Spleen (tissue), 11 donors: ENCODE measurements around the gene EHBP1. TPM values are rescaled to one million over a fixed set of nuclear protein-coding genes. Genes with fewer than 3 reads are reported as not detected.

Source experiments
- DNase-seq: peaks from one replicate; pipeline ENCODE4 v3.0.0-alpha.2; 2020
- H3K27ac ChIP-seq, 8 donors: fragments of 200-600 bp; sonication (generic) in 7 of 8; 1 replicate in 4 of 8; 2 replicates in 4 of 8; pipeline versions ENCODE4 v1.5.0 to v1.8.0; 2016 to 2021; ENCODE audit warnings: inconsistent platforms in 4 of 8, mild to moderate bottlenecking in 4 of 8, moderate library complexity in 1 of 8
- H3K27me3 ChIP-seq, 7 donors: fragments of 200-600 bp; sonication (generic) in 6 of 7; replicated peaks in 1 of 7; 1 replicate in 4 of 7; 2 replicates in 3 of 7; pipeline versions ENCODE4 v1.5.0 to v1.8.0; 2016 to 2021; ENCODE audit warnings: inconsistent platforms in 3 of 7, mild to moderate bottlenecking in 1 of 7
- H3K36me3 ChIP-seq, 6 donors: fragments of 200-600 bp; sonication (generic) in 5 of 6; 1 replicate in 4 of 6; 2 replicates in 2 of 6; pipeline versions ENCODE4 v1.5.0 to v1.8.0; 2016 to 2021; ENCODE audit warnings: inconsistent platforms in 2 of 6
- H3K4me1 ChIP-seq, 6 donors: fragments of 200-600 bp; sonication (generic) in 5 of 6; 1 replicate in 3 of 6; 2 replicates in 3 of 6; pipeline versions ENCODE4 v1.5.0 to v1.8.0; 2016 to 2021; ENCODE audit warnings: inconsistent platforms in 3 of 6
- H3K4me3 ChIP-seq, 8 donors: fragments of 200-600 bp; sonication (generic) in 7 of 8; 1 replicate in 4 of 8; 2 replicates in 4 of 8; pipeline versions ENCODE4 v1.5.0 to v1.8.0; 2016 to 2021; ENCODE audit warnings: inconsistent platforms in 4 of 8, mild to moderate bottlenecking in 4 of 8, moderate library complexity in 2 of 8
- H3K9me3 ChIP-seq, 8 donors: fragments of 200-600 bp; sonication (generic) in 7 of 8; 1 replicate in 4 of 8; 2 replicates in 4 of 8; pipeline versions ENCODE4 v1.5.0 to v1.8.0; 2016 to 2021; ENCODE audit warnings: inconsistent platforms in 4 of 8
- CTCF ChIP-seq, 11 experiments: fragments of 200-600 bp in 7 of 11; fragments of 450-650 bp in 4 of 11; sonication (generic) in 4 of 11; IDR thresholded peaks in 8 of 11; conservative IDR thresholded peaks in 3 of 11; 1 replicate in 7 of 11; 2 replicates in 4 of 11; pipeline versions ENCODE4 v1.4.0 to v1.8.0; 2016 to 2021; ENCODE audit warnings: antibody characterized with exemption in 11 of 11, inconsistent platforms in 4 of 11, mild to moderate bottlenecking in 1 of 11
- POLR2A ChIP-seq, 3 donors: fragments of 450-650 bp; IDR thresholded peaks; one replicate each; pipeline ENCODE4 v1.5.1; 2017; ENCODE audit warnings: antibody characterized with exemption in 3 of 3, mild to moderate bottlenecking in 1 of 3
- POLR2AphosphoS5 ChIP-seq, 3 donors: sonication (generic); formaldehyde crosslinking; IDR thresholded peaks; one replicate each; pipeline ENCODE4 v1.5.1; 2017; ENCODE audit warnings: antibody characterized with exemption in 3 of 3
- WGBS, 5 donors: extraction: QIAGEN DNeasy Blood & Tissue Kit in 3 of 5; methylation state at CpG; one replicate each; pipeline versions ENCODE4 v1.1.5 to v1.1.7; 2013 to 2018; 5-methylcytosine and 5-hydroxymethylcytosine counted together
- intact Hi-C: fragments of 100-400 bp; cut with DNase I; formaldehyde crosslinking; loops from one replicate; pipeline ENCODE4 v1.15.0; 2023; ENCODE audit warnings: low total_unique reads
- polyA plus RNA-seq, 3 donors: library from polyadenylated mRNA; stranded (reverse); fragments of 200-250 nt; gene quantifications; one replicate each; pipeline ENCODE4 v1.2.1, GENCODE V29; 2013
- total RNA-seq, 7 donors: library from RNA; depleted of rRNA in 3 of 7; stranded (reverse); fragments of >200 nt in 3 of 7; fragmentation: NEBNext Ultra II Directional in 4 of 7; extraction: Animal tissue kit (Norgen Biotek cat#: 25700) in 4 of 7; gene quantifications; one replicate each; pipeline versions ENCODE4 v1.1.0 to v1.2.1, GENCODE V29; 2016 to 2021
- donor health status: healthy with polysubstance abuse.
- donor health status: DM: no; HTN: no; CAD: no; lungs with moderate emphysema.
- donor health status: DM: no; HTN: no; CAD: no.
- donor health status: Bipolar disorder and iron deficiency.
- donor health status: healthy.
- donor health status: DM: no; HTN: no; CAD: no.
- donor health status: DM: yes; HTN: yes; CAD: no.

The EHBP1 gene
- total and polyA plus RNA-seq, 10 donors = 5.0 to 44.2 (median 31.7) TPM

- Histone ChIP-seq H3K27me3 (no peaks in the 10 kb centered on the region), H3K27ac (no peak overlapping the region), H3K36me3 (no peaks in the 10 kb centered on the region), H3K4me1 (no peaks in the 10 kb centered on the region), H3K9me3 (no peaks in the 10 kb centered on the region), H3K4me3 (no peak overlapping the region)
- 93 to 99% (median 96%) methylated on average over 2 of the region's 2 CpGs for WGBS, 5 donors
- DNase-seq = no peak
- TF ChIP-seq POLR2A (IDR thresholded peaks at IDR 0.05) (no peak), POLR2AphosphoS5 (IDR thresholded peaks at IDR 0.05) (no peak), CTCF (IDR thresholded peaks at IDR 0.05 in 8 of 11, conservative IDR thresholded peaks at IDR 0.05 in 3 of 11) (no peak)
- intact Hi-C loops = loop anchor here (10.0 kb wide), 1 partner anchor 846 kb away; no protein-coding TSS in a partner anchor
Observed at GRCh38 chr2:62760555-62760954, 55.0 kb downstream of the EHBP1 start.

- DNase-seq = no peak
- Histone ChIP-seq H3K9me3 (peaks cover 0 to 4% (median 0%) of the 10 kb centered on the region in 8 donors), H3K4me1 (no peaks in the 10 kb centered on the region), H3K27me3 (no peaks in the 10 kb centered on the region), H3K27ac (no peak overlapping the region), H3K36me3 (peaks cover 0 to 4% (median 0%) of the 10 kb centered on the region in 6 donors), H3K4me3 (no peak overlapping the region)
- intact Hi-C loops = loop anchor here (10.0 kb wide), 1 partner anchor 851 kb away; no protein-coding TSS in a partner anchor
- 95 to 99% (median 98%) methylated on average over 3 of the region's 3 CpGs for WGBS, 5 donors
- TF ChIP-seq POLR2A (IDR thresholded peaks at IDR 0.05) (no peak), CTCF (IDR thresholded peaks at IDR 0.05 in 8 of 11, conservative IDR thresholded peaks at IDR 0.05 in 3 of 11) (no peak), POLR2AphosphoS5 (IDR thresholded peaks at IDR 0.05) (no peak)
Observed at GRCh38 chr2:62765619-62766376, 60.3 kb downstream of the EHBP1 start.

- no peak for TF ChIP-seq POLR2A (IDR thresholded peaks at IDR 0.05)
- TF ChIP-seq CTCF (IDR thresholded peaks at IDR 0.05 in 8 of 11, conservative IDR thresholded peaks at IDR 0.05 in 3 of 11) = no peak
- no peak for TF ChIP-seq POLR2AphosphoS5 (IDR thresholded peaks at IDR 0.05)
- DNase-seq = no peak
- Histone ChIP-seq H3K4me3 (no peak overlapping the region), H3K4me1 (no peaks in the 10 kb centered on the region), H3K27me3 (no peaks in the 10 kb centered on the region), H3K9me3 (peaks cover 0 to 4% (median 0%) of the 10 kb centered on the region in 8 donors), H3K27ac (no peak overlapping the region), H3K36me3 (peaks cover 0 to 4% (median 0%) of the 10 kb centered on the region in 6 donors)
- 95 to 99% (median 97%) methylated on average over 3 of the region's 3 CpGs for WGBS, 5 donors
- intact Hi-C loops = loop anchor here (10.0 kb wide), 1 partner anchor 854 kb away; no protein-coding TSS in a partner anchor
Observed at GRCh38 chr2:62768615-62769014, 63.1 kb downstream of the EHBP1 start.

GRCh38 chr2:62770629-62771028 is 65.1 kb downstream of the EHBP1 start:
- H3K36me3 ChIP-seq = peaks cover 0 to 4% (median 0%) of the 10 kb centered on the region in 6 donors
- H3K9me3 ChIP-seq = peaks cover 0 to 4% (median 0%) of the 10 kb centered on the region in 8 donors
- H3K27ac ChIP-seq = no peak overlapping the region
- no peak for DNase-seq
- intact Hi-C loops = no loop called here
- no peaks in the 10 kb centered on the region for H3K27me3 ChIP-seq
- no peak overlapping the region for H3K4me3 ChIP-seq
- WGBS, 5 donors = 74 to 75% (median 74%) methylated on average over 4 of the region's 4 CpGs
- no peak for TF ChIP-seq CTCF (IDR thresholded peaks at IDR 0.05 in 8 of 11, conservative IDR thresholded peaks at IDR 0.05 in 3 of 11)
- TF ChIP-seq POLR2AphosphoS5 (IDR thresholded peaks at IDR 0.05) = no peak
- no peak for TF ChIP-seq POLR2A (IDR thresholded peaks at IDR 0.05)
- H3K4me1 ChIP-seq = peaks cover 0 to 7% (median 2%) of the 10 kb centered on the region in 6 donors
